Body of pancreas (tissue), 4 donors: ENCODE results near the gene UST.

Experiments
- CTCF ChIP-seq, 7 experiments: fragments of 450-650 bp in 4 of 7; fragments of 200-600 bp in 3 of 7; sonication (generic) in 3 of 7; IDR thresholded peaks; one replicate each; pipeline ENCODE4 v1.5.1; 2016 to 2019; ENCODE audit warnings: antibody characterized with exemption in 7 of 7
- POLR2A ChIP-seq, 3 donors: fragments of 450-650 bp; IDR thresholded peaks; one replicate each; pipeline ENCODE4 v1.6.1; 2016; ENCODE audit warnings: antibody characterized with exemption in 3 of 3, mild to moderate bottlenecking in 2 of 3

DNA sequence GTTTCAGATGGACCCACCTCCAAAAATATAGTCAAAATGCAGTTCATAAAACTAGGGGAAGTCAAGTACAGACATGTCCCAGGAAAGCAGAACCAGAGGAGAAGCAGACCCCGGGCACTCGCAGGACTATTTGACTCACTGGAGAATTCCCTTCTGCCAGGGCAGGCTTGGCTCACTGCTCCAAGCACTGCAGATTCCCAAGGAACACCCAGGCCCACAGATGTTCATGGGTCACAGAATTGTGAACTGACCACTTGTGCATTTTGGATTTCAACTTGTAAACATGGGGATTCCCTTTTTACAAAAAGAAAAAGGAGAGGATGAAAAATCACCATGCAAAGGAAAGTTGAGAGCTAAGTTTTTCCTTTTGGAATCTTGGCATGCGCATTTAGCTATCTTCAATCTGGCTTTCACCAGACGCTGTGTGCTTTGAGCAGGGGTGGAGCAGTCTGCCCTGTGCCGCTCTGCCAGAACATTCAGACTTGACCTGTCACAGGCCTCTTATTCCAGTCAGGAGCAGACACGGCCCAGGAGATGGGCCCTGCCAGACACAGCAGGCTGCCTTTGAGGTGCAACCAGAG, 333.2 kb downstream of the UST start:
- TF ChIP-seq CTCF (IDR thresholded peaks at IDR 0.05) (no peak), POLR2A (IDR thresholded peaks at IDR 0.05) (no peak)
